ENCODE results near the gene CDIP1.
A peak's percentile ranks its signal among the peaks of the same experiment; 100 is the strongest.
"Not testable (repeated sequence)": the region's sequence is repeated elsewhere in the genome, so short reads cannot be mapped to it uniquely, and the experiment has no call there.

The CDIP1 gene

DNA sequence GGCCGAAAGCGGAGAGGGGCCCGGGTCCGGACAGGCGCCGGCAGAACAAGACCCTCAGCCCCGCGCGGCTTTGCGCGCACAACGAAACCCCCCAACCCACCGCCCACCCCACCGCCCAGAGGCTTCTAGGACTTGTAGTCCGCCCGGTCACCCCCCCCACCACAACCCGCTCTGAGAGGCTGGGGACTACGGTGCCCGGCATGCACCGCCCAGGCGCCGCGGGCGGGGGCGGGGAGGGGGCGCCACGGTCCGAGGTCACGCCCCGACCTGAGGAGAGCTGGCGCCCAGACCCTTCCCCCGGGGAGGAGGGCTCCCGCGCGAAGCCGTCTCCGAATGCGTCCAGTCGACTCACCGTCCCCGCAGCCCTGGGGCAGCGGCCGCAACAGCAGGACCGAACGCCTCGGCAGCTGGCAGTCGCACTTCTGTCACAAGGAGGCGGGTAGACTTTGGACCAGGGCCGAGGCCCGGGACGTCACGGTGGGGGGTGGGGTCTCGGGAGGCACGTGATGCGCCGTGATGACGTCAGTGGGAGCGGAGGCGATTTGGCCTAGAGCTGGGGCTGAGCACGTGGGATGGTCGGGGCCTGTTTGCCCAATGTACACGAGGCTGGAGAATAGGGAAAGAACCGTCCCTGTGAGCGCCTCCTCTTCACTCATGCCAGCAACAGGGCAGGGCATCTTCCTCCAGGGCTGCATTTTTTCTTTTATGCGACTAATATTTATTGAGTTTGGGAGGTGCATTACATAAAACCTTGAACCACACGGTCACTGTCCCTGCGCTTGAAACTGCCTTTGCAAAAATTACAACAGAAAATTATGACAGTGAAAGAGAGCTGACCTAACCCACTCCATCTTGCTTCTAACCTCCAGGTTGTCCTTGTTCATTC lies at the start of gene CDIP1:
Gene CDIP1 (minus strand): TSS at position 424 of the 886 bp plus-strand sequence. CDS start 24,643 bp downstream, outside the sequence.
- peak; percentile 85 for DNase-seq

DNA sequence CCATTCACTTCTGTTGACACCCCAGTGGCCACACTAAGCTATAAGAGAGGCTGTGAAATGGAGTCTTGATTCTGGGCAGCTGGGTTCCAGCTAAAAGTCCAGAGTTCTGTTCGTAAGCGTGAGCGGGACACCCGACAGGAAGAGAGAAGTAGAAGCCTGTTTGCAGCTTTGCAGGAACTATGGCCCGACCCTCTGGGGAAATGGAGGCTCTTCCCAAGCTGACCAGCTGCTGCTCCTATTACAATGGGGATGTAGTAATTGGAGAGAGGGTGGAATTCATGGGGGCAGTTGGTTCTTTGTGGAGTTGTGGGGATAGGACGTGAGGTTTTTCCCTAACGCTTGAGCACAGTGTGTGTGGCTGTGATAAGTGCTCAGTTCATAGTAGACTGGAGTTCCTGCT lies 47.7 kb upstream of the CDIP1 start:
- no peak for DNase-seq

DNA sequence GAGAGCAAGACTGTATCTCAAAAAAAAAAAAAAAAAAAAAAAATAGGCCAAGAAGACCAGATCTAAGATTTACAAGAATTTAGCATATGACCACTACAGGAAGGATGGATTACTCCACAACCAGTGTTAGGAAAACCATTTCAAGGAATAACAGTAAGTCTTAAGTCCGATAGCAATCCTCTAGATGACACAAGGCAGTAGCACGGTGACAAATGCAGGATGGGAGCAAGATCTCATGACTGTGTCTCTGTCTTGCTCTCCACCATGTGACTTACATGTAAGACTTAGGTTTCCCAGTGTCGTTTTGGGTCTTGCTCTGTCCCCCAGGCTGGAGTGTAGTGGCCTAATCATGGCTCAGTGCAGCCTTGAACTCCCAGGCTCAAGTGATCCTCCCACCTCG lies 45.3 kb upstream of the CDIP1 start:
- no peak for DNase-seq

DNA sequence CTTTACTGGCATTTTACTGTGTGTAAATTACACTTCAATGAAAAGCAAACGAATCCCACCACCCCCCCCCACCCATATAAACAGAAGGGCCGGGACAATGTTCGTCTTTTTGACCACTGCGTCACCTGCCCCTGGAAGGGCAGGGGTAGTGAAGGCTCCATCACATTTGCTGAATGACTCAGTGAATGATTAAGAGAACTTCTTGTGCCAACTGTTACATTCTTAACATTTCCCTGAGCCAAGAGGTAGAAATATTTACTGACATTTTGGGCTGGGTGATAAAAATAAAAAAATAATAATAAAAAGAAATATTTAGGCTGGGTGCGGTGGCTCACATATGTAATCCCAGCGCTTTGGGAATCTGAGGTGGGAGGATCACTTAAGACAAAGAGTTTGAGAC lies 41.7 kb upstream of the CDIP1 start:
- DNase-seq = no peak

DNA sequence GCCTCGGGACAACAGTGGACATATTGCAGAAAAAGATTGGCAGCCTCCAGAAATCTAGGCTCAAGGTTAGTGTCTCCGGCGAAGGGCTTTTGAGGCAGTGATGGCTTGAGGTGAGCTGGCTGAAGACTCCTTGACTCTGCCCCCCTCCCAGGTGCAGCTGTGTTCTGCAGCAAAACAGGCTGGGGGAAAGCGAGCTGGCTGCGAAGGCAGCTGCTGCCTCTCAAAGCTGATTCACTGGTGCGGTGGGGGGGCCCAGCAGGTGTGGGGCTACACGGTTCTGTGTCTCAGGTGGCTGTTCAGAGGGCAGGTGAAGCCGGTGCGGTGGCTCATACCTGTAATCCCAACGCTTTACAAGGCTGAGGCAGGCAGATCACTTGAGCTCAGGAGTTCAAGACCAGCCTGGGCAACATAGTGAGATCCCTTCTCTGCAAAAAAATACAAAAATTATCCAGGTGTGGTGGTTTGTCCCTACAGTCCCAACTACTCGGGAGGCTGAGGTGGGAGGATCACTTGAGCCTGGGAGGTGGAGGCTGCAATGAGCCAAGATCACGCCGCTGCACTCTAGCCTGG lies 40.5 kb upstream of the CDIP1 start:
- no peak for DNase-seq

DNA sequence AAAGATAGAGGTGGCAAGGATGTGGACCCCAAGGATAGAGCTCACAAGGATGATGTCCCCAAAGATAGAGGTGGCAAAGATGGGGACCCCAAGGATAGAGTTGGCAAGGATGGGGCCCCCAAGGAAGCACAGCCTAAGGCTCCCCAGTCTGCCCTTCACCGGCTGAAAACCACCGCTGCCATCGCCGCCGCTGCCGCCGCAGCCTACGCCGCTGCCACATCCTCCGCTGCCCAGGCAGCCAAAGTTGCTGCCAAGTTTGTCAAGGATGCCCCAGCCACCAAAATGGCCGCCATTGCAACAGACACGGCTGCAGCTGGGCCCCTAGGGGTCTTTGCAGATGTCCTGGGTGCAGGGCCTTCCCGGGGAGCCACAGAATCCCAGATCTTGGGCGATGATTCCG lies 37.4 kb upstream of the CDIP1 start:
- no peak for DNase-seq

DNA sequence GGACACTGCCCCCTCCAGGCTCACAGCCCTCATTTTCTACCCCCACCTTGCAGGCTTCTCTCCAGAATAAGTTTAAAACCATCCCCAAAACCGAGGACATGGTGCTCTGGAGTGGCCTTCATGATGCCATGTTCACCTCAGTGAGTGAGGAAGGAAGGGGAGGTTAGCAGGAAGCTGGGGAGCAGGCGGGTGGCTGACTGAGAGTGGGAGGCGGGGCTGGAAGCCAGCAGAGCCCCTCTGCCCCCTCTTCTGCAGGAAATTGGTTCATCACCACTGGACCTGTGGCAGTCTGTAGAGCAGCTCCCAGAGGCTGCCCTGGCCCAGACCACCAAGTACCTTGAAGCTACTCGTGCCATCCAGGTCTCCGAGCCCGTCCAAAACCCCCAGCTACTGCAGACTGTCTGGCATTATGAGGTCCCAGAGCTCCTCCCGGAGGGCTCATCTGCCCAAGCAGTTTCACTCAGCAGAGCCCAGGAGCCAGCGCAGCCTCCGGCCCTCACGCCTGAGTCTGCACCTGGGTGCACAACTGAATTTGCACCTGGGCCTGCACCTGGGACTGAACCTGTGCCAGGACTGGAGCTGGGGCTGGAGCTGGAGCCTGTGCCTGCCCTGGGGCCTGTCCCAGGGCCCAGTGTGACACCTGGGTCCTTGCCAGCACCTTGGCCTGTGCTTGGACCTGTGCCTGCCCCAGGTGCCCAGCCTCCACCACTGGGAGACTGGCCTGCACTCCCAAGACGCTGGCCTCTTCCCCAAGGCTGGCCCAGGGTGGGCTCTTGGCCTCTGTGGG lies 36.5 kb upstream of the CDIP1 start:
- no peak for DNase-seq

DNA sequence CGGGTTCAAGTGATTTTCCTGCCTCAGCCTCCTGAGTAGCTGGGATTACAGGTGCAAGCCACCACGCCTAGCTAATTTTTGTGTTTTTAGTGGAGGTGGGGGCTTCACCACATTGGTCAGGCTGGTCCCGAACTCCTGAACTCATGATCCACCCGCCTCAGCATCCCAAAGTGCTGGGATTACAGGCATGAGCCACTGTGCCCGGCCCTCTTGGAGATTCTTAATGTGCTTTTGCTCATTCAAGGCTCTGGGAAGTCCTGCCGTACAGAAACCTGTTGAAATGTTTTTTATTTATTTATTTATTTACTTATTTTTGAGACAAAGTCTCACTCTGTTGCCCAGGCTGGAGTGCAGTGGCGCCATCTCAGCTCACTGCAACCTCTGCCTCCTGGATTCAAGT lies 35.4 kb upstream of the CDIP1 start:
- DNase-seq = not testable (repeated sequence)

DNA sequence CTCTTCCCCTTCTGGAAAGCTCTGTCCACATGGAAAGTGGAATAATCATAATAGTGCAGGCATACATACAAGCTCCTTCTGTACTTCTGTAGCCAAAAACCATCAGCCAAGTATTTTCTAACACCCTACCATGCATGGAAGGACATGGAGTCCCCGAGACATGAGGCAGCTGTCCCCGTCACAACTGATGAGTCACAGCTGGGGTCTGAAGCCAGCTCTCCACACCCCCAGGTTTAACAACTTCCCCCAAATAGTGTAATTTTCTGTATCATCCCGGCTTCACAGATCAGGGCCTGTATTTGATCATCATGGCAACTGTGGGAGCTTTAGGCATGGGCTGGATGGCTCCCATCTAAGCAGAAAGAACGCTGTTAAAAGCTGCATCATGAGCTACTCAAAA lies 34.1 kb upstream of the CDIP1 start:
- no peak for DNase-seq

DNA sequence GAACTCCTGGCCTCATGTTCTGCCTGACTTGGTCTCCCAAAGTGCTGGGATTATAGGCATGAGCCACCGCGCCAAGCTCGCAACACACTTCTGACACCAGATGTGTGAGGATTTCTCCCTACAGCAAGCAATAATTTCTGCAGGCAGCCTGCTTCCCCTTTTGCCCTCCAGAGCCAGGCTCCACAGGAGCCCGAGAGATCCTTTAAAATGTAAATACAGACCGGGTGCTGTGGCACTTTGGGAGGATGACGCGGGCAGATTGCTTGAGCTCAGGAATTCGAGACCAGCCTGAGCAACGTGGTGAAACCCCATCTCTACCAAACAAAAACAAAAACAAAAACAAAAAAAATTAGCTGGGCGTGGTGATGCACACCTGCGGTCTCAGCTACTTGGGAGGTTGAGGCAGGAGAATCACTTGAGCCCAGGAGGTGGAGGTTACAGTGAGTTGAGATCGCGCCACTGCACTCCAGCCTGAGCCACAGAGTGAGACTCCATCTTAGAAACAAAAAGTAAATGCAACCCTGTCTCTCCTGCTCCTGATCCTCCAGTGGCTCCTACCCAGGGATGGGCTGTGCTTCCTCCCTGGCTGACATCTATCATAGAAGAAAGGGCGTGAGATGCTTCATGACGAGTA lies 32.2 kb upstream of the CDIP1 start:
- no peak for DNase-seq

DNA sequence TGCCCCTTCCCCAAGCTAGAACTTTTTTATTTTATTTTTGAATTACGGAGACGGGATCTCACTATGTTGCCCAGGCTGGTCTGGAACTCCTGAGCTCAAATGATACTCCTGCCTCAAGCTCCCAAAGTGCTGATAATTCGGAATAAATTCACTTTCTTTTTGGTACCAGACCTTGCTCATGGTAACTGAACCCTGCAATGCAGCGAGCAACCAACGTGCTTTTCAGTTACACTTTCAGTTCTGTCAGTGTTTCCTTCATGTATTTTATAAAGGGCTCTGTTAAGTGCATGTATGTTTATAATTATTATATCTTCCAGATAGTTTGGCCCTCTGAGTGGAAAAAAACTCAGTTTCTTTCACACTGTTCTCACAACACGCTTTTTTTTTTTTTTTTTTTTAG lies 31.5 kb upstream of the CDIP1 start:
- no peak for DNase-seq

DNA sequence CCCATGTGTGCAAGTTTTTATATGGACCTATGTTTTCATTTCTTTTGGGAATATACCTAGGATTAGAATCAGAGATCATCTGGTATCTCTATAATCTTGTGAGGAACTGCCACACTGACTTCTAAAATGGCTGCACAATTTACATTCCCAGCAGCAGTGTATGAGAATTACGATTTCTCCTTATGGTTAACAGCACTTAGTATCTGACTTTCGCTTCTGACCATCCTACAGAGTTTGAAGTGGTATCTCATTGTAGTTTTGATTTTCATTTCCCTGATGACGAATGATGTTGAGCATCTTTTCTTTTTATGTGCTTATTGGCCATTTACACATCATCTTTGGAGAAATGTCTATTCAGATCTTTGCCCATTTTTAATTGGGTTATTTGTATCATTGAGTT lies 27.6 kb upstream of the CDIP1 start:
- no peak for DNase-seq

DNA sequence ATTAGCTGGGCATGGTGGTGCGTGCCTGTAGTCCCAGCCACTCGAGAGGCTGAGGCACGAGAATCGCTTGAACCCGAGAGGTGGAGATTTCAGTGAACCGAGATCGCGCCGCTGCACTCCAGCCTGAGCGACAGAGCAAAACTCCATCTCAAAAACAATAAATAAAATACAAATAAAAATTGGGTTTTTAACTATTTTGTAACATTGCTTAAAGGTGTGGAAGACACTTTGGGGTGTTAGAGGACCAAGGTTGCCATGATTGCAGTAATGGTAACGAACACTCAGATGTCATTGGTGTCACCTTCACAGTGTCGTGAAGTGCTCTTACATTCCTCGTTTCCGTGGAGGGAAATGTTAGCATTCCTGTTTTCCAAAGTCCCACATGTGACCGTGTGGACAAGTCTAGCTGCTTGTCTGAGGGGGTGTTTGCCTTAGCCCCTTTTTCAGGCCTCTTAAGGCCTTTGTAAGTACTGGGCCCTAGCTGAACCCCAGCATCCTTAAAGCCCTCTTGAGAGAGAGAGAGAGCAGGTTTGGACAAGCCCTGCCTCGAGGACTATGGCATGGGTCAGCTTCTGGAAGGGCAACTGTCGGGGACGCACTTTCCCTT lies 26.2 kb upstream of the CDIP1 start:
- no peak for DNase-seq

DNA sequence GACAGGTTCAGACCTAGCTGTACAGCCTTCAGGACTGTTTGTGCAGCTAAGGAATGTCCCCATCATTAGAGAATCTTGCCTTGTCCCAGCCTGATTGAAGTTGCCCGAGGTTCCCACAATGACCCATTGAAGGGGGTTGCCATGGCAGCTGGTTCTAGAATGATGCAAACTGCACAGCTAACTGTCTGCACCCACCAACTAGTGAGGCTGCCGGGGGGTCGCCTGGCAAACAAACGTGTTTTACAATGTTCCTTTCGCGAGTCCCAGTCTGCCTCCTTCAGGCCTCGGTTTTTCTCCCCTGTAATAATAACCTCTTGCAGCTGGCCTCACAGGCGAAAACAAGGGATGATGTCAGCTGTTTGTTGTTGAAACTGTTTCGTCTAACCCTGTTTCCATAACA lies 23.0 kb upstream of the CDIP1 start:
- no peak for DNase-seq

DNA sequence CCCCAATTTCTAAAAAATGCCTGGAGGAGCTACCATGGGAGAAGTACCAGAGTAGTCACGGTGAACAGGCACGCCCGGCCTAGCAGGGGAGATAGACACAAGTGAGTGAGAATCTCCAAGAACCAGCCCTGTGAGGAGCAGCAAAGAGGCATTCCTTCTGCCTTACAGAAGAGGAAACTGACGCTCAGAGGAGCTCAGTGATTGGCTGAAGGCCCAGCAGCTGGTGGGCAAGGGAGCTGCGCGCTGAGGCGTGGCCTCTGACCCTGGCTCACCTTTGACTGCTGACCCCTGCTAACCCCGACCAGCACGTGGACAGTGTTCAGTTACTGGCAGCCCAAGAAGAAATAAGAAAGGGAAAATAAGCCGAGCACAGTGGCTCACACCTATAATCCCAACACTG lies 19.4 kb upstream of the CDIP1 start:
- no peak for DNase-seq

DNA sequence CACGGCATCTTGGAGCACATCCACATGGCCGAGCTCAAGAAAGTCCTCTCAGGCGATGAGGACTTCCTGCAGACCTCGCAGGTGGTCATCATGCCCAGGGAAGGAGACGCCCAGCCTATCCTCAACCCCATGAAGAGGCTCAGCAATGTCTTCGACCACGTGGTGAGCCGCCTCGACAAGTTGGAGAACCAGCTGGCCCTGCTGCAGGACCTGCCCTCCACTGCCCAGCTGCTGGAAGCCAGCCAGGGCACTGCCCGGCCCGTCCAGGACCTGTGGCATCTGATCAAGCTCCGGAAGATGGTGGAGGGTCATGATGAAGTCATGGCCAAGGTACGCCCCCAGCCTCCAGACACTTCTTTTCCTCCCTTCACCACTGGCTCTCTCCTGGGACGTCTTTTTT lies 18.0 kb upstream of the CDIP1 start:
- DNase-seq = no peak

DNA sequence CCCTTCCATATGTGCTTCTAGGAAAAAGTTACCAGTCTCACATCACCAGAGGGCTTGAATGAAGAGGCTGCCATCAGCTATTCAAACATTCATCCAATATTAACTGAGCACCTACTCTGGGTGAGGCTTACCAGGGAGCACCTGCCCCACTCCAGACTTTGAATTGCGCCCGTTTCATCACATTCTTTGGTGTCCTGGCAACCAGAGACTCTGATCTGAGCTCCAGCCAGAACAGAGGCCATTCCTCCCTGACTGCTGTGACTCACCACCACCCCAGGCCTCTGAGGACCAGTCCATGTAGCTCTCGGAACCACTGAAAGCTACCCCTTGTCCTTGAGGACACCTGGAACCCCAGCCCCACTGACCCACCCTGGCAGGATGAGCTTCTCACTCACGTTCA lies 17.5 kb upstream of the CDIP1 start, which contains the start of gene C16orf96:
Gene C16orf96 (plus strand): TSS at position 229 of the 400 bp plus-strand sequence. CDS start 150 bp downstream, at position 379.
- DNase-seq = no peak

DNA sequence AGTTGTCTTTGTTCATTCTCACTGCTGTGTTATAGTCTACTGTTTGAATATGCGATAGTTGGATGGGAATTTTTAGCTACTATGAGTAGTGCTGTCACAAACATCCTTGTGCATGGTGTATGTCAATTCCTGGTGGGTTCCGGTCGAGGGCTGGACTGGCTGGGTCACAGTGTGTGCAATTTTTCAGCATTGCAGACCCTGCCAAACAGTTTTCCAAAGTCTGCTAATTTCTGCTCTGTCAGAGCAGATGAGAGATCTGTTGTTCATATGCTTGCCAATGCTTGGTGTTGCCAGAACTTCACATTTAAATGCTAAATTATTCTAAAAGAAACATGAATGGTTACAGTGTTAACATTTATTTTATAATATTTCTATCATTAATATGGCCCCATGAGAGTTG lies 14.0 kb upstream of the CDIP1 start:
- DNase-seq = no peak

DNA sequence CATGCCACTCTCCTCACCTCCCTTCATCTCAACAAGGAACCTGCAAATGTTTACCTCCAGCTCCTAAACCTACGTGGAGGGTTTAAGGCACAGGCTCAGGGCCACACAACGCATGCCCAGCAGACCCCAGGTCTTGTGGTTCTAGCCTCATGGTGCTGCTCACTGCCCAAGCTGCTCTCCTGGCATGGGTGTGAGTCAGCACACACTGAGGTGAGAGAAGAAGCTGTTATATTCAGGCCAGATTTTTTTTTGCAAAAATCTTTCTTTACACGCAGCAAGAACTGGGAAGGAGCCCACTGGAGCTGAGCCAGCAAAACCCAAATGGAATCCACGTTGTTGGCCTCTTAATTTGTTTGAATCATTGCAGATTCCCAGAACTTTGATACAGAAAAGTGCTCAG lies 12.0 kb upstream of the CDIP1 start:
- no peak for DNase-seq

DNA sequence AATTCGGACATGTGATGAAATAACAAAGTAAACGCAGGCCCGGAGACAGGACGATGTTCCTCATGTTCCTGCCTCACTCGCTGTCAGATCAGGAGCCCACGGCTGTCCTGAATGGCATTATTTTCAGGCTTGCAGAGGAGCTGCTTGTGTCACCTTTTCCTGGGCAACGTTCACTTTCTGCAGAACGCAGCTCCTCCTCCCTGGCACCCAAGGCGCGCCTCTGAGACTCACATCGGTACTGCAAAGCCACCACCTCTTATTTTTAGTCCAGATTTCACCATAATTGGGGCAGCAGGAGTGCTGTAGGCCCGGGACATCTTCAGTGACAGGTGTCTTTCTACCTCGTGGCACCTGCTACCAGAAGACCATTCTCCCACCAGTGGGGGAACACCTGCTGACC lies 9.6 kb upstream of the CDIP1 start:
- DNase-seq = no peak

DNA sequence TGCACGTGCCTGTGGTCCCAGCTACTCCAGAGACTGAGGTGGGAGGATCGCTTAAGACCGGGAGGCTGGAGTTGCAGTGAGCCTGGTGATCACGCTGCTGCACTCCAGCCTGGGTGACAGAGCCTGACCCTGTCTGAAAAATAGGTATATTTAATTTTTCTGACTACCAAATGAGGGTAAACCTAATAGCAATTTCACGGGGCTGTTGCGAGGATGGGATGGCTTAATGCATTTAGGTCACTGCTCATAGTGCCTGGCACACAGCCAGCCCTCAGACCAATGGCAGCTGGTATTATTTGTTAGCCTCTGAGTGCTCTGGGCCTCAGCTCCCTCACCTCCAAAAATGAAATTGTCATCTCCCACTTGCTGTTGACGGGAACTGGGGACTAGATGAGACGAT lies 5.9 kb upstream of the CDIP1 start:
- DNase-seq = no peak

DNA sequence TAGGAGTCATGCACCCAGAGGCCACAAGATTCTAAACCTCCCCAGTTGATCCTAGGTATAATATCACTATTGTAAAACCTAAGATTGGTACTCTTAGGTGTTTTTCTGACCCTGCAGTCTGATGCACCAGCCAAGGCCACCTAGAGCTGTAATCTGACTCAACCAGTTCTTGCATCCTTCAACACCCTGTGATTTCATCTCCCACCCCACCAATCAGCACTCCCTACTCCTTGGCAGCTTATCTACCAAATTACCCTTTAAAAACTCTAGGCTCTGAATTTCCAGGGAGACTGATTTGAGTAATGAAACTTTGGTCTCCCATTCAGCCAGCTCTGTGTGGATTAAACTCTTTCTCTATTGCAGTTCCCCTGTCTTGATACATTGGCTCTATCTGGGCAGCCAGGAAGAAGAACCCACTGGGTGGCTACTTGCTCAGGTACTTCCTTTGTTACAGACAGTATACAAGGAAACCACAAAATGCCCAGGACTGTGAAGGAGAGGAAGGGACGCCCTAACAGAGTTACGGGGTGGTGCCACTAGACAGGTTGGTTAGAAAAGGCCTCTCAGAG lies 1.2 kb upstream of the CDIP1 start:
- DNase-seq = no peak
